Stimulated activated CD8-positive, alpha-beta memory T cell treated with anti-CD3 and anti-CD28 coated beads, Interleukin-4, amount 100 ng/mL, for 1 hour (primary cell): ENCODE results near the gene MLANA.
A peak's percentile ranks its signal among the peaks of the same experiment; 100 is the strongest.
"Not testable (repeated sequence)": the region's sequence is repeated elsewhere in the genome, so short reads cannot be mapped to it uniquely, and the experiment has no call there.

Source experiments
- DNase-seq, 2 donors: peaks; one replicate each; pipeline ENCODE4 v3.0.0-alpha.2; 2020; ENCODE audit warnings: low read depth in 2 of 2, low spot score in 1 of 2

MLANA gene

DNA sequence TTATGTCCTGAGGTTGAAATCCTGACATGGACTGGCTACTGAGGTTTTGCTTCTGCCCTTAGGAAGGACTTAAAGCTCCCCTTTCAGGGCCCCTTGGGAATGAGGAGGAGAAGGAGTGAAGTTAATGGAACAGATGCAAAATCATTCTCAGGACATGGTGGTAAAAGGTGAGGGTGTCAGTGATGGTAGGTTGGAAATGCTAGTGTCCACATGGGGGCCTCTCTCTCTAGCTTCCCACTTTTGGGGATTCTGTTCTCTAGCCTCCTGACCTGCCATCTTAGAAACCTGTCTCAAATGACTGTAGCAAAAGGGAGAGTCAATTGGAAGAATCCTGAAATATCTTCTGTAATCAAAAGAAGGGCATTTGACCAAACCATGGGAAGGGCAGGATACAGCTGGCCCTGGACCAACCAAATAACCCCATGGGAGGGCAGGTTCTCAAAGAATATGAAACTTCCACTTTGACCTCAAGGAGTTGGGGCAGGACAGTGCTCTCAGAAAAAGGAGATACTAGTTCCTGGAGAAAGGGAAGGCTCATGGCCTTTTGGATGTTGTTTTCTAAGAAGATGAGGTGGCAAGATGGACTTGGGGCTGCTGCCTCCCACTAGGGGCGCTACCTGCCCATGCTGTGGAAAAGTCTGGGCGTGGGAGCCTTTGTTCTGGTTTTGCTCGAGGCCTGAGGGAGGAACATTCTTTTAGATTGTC, 21.2 kb upstream of the MLANA start:
- no peak for DNase-seq

GRCh38 chr9:5870020-5870339, 20.7 kb upstream of the MLANA start:
- no peak for DNase-seq

DNA sequence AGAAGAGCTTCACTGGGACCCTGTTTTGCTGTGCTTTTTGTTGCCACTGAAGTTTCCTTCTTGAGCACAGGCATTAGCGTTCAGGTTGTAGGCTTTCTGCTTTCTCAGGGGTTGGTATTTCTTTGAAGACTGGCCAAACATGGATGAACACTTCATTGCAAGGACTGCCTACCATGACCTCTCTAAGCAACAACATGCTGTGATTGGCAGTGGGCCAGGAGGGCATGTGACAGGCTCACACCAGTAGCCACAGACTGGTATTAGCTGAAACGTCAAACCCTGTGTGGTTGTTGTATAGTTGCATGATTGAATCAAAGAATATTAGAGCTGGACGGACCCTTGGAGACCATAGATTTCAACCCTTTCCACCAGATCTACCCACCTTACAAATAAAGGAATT, 20.0 kb upstream of the MLANA start:
- no peak for DNase-seq

DNA sequence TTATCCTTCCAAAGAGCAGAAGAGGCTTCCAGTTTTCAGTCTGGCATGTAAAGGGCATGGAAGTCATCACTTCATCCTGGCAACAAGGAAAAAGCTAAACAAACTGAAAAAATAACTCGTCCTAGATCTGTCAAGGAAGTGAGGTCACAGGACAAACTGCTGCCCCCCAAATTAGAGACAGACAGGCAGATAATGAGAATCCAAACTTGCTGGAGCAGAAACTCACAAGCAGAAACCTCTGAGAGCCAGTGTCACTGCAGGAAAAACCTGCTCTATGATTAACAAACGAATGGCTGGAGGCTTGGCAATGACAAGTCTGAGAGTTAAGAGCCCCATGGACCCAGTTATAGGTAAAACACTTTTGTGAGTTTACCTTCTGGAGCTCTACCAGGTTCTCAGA, 18.9 kb upstream of the MLANA start:
- DNase-seq: no peak

DNA sequence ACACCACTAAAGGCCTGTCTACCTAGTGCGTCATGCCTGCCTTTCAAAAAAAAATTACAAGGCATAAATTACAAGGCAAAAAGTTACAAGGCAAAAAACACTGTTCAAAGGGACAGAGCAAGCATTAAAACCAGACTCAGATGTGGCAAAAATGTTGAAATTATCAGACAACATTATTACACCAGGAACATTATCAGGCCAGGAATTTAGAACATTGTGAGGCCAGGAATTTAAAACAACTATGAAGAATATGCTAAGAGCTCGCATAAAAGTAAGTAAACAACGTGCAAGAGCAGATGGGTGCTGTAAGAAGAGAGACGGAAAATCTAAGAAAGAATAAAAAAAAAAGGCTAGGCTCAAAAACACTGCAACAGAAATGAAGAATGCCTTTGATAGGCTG, 18.2 kb upstream of the MLANA start:
- DNase-seq: no peak

GRCh38 chr9:5873439-5873838, 17.2 kb upstream of the MLANA start:
- DNase-seq: no peak

GRCh38 chr9:5874048-5874447, 16.6 kb upstream of the MLANA start:
- no peak for DNase-seq

GRCh38 chr9:5876026-5876425, 14.7 kb upstream of the MLANA start:
- no peak for DNase-seq

- no peak for DNase-seq
Observed at GRCh38 chr9:5876711-5877110, 14.0 kb upstream of the MLANA start.

DNA sequence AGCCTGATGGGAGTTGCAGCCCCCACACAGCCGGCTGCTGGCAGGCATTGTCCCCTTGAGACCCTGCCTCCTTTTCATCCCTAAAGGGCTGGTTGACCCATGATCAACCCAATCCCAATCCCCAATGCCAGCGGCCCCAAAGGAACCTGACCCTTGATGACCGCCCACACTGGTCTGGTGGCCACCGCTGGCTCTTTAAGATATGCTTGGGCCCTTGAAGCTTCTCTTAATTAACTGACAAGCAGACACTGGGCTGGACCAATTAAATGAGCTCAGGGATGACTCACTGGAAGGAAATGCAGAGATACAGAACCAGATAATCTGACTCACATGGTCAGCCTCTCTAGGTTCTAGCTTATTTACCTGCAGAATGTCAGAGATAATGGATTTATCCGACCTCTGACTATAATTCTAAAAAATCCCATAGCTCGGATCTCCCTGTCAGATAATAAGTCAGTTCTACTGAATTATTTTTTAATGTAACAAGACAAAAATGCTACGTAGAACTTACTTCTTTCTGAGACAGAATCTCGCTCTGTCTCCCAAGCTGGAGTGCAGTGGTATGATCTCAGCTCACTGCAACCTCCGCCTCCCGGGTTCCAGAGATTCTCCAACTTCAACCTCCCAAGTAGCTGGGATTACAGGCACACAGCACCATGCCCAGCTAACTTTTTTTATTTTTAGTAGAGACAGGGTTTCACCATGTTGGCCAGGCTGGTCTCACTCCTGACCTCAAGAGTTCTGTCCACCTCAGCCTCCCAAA, 11.1 kb upstream of the MLANA start:
- no peak for DNase-seq

GRCh38 chr9:5882244-5883012, 8.3 kb upstream of the MLANA start:
- DNase-seq: not testable (repeated sequence)

DNA sequence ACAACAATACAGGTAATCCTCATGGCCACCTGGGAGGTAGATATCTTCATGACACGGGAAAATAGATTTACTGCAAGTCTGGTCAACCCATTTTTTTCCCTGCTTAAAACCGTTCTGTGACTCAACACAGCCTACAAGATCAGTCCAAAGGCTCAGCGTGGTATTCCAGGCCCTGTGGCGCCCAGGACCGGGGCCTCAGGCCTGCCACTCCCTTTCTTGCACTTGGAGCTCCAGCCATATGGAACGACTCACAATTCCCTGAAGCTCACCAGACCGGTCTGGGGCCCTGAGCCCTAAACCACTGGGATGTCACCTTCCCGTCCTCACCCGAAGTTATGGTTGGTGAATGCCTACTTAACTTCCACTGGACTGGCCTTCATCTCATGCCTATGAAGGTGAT, 6.5 kb upstream of the MLANA start:
- no peak for DNase-seq

- peak; percentile 60 to 68 for DNase-seq
Observed at GRCh38 chr9:5886114-5886939, 4.4 kb upstream of the MLANA start.

DNA sequence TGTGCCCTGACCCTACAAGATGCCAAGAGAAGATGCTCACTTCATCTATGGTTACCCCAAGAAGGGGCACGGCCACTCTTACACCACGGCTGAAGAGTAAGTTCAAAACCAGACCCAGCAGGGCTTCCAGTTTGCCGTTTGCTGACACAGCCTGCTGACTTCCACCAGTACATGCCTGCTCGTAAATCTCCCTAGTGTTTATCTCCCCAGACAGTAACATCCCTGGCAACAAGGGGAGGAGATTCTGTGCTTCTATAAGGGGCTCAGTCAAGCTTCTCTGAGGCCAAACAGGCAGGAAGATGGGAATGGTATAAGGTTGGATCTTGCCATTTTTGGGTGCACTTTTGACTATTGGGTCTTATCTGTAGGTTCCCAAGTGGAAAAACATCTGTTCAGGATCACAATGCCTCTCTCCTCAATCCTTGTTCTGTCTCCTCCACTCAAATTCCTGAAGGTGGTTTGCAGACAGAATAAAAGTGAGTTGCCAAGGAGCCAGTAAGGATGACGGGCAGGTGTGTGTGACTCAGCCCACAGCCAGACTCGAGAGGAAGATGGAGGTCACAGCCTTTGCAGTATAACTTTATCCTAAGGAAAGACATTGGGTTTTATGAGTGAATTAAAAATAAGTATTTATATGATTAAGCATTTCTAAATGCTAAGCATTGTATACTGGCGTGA, 1.9 kb downstream of the MLANA start:
- DNase-seq: no peak

- DNase-seq: no peak
Observed at GRCh38 chr9:5893134-5893505, 2.4 kb downstream of the MLANA start.

- DNase-seq: no peak
Observed at GRCh38 chr9:5893591-5894236, 3.0 kb downstream of the MLANA start.

GRCh38 chr9:5894237-5894959, 3.7 kb downstream of the MLANA start:
- no peak for DNase-seq

- DNase-seq: no peak
Observed at GRCh38 chr9:5895782-5896181, 5.1 kb downstream of the MLANA start.

- DNase-seq: no peak
Observed at GRCh38 chr9:5896863-5897262, 6.2 kb downstream of the MLANA start.

DNA sequence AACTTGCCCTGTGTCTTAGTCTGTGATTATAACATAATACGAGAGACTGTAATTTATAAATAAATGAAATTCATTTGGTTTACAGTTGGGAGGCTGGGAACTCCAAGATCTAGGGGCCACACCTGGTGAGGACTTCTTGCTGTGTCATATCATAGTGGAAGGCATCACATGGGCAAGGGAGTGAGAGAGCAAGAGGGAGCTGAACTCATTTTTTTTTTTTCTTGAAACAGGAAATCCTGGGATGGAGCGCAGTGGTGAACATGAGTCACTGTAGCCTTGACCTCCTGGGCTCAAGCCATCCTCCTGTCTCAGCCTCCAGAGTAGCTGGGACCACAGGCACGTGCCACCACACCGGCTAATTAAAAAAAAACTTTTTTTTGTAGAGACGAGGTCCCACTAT, 7.2 kb downstream of the MLANA start:
- DNase-seq: no peak
